K562 (cell line): ENCODE results near the gene MICAL1. TPM values are rescaled to one million over a fixed set of nuclear protein-coding genes. Genes with fewer than 3 reads are reported as not detected.

Source experiments
- CEBPG ChIP-seq, 3 experiments: fragments of 200-800 bp in 1 of 3; sonication (Bioruptor generic) in 1 of 3; sonication (generic) in 1 of 3; formaldehyde crosslinking in 1 of 3; IDR thresholded peaks in 2 of 3; conservative IDR thresholded peaks in 1 of 3; 2 replicates each; pipeline versions ENCODE4 v1.6.1 to v1.8.0; 2016 to 2022; ENCODE audit warnings: missing compliant biosample characterization in 2 of 3, missing genetic modification characterization in 2 of 3, mild to moderate bottlenecking in 1 of 3, missing genetic modification reagents in 1 of 3
- KLF10 ChIP-seq: fragments of 250-450 bp; sonication (Bioruptor Pico); IDR thresholded peaks from 2 replicates; pipeline ENCODE4 v1.6.1; 2021; ENCODE audit warnings: matching md5 sums
- NFATC3 ChIP-seq: fragments of 450-650 bp; IDR thresholded peaks from 2 replicates; pipeline ENCODE4 v1.6.1; 2017; ENCODE audit warnings: mild to moderate bottlenecking
- ZBTB9 ChIP-seq: fragments of 450-650 bp; formaldehyde crosslinking; IDR thresholded peaks from 2 replicates; pipeline ENCODE4 v1.4.0; 2020; ENCODE audit warnings: mild to moderate bottlenecking, moderate library complexity
- ZNF586 ChIP-seq: fragments of 450-650 bp; formaldehyde crosslinking; conservative IDR thresholded peaks from 2 replicates; pipeline ENCODE4 v1.4.0; 2020; ENCODE audit warnings: mild to moderate bottlenecking, moderate library complexity
- polyA plus RNA-seq, 8 experiments: library from polyadenylated mRNA; depleted of rRNA in 4 of 8; stranded (reverse) in 5 of 8; unstranded in 3 of 8; fragments of >200 nt; fragmentation: Nextera tagmentation in 2 of 8; fragmentation: Illumina TruSeq in 1 of 8; extraction: Ambion mirVana in 2 of 8; extraction: Trizol in 1 of 8; gene quantifications; 2 replicates each; pipeline versions ENCODE4 v1.2.1 to v1.2.3, GENCODE V29; 2011 to 2014; ENCODE audit warnings: inconsistent platforms in 1 of 8, missing spikeins in 1 of 8
- total RNA-seq, 7 experiments: library from RNA; depleted of rRNA in 6 of 7; stranded (reverse); fragments of >200 nt in 6 of 7; fragmentation: Illumina TruSeq in 2 of 7; extraction: Trizol in 2 of 7; gene quantifications; 2 replicates each; pipeline versions ENCODE4 v1.2.1 to v1.2.3, GENCODE V29; 2011 to 2021; ENCODE audit warnings: low replicate concordance in 1 of 7
- TF ChIP-seq, protein P1 (sequence below): fragments of 450-650 bp; IDR thresholded peaks from 2 replicates; pipeline ENCODE4 v1.6.1; 2018; ENCODE audit warnings: mild to moderate bottlenecking, low read depth; ENCODE audit not compliant: partially characterized antibody
- TF ChIP-seq, protein P2 (sequence below): fragments of 250-450 bp; sonication (Bioruptor Pico); IDR thresholded peaks from 2 replicates; pipeline ENCODE4 v1.4.0; 2020

Gene MICAL1
- total and polyA plus RNA-seq, 9 of the 15 experiments (the other 6 are each of a cell fraction or from before 2014, with no cell fraction given), result 0.07 to 15.2 (median 7.0) TPM

DNA sequence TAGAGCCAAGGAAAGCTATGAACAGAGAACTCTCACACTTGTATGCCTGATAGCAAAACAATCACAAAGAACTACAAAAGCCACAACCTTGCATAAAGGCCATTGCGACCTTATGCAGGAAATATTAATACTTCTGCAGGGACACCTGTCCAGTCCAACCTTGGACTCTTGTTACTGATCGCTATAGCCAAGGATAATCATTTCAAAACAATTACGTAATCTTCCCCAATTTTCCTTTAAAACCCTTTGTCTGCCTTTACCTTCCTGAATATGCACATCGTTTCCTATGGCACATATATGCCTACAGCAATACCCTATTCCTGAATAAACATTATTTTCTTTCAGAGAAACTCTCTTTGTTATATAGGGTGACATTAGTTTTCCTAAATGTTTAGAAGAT is 37.9 kb downstream of the MICAL1 start (continued):
- TF ChIP-seq, protein P1, sequence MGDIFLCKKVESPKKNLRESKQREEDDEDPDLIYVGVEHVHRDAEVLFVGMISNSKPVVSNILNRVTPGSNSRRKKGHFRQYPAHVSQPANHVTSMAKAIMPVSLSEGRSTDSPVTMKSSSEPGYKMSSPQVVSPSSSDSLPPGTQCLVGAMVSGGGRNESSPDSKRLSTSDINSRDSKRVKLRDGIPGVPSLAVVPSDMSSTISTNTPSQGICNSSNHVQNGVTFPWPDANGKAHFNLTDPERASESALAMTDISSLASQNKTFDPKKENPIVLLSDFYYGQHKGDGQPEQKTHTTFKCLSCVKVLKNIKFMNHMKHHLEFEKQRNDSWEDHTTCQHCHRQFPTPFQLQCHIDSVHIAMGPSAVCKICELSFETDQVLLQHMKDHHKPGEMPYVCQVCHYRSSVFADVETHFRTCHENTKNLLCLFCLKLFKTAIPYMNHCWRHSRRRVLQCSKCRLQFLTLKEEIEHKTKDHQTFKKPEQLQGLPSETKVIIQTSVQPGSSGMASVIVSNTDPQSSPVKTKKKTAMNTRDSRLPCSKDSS, result no peak
- no peak for TF ChIP-seq KLF10 (CRISPR knock-in tag)
- TF ChIP-seq CEBPG (CRISPR knock-in tag; IDR thresholded peaks at IDR 0.05), result no peak
- peak in 1 of 2 experiments; percentile 51; a peak in 1 of 4 replicates for TF ChIP-seq CEBPG (tag; conservative IDR thresholded peaks at IDR 0.05 in 1 of 2, IDR thresholded peaks at IDR 0.05 in 1 of 2)
- no peak for TF ChIP-seq ZBTB9 (CRISPR knock-in tag)
- no peak for TF ChIP-seq NFATC3
- TF ChIP-seq, protein P2, sequence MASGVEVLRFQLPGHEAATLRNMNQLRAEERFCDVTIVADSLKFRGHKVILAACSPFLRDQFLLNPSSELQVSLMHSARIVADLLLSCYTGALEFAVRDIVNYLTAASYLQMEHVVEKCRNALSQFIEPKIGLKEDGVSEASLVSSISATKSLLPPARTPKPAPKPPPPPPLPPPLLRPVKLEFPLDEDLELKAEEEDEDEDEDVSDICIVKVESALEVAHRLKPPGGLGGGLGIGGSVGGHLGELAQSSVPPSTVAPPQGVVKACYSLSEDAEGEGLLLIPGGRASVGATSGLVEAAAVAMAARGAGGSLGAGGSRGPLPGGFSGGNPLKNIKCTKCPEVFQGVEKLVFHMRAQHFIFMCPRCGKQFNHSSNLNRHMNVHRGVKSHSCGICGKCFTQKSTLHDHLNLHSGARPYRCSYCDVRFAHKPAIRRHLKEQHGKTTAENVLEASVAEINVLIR (CRISPR knock-in tag), result no peak
- no peak for TF ChIP-seq ZNF586 (CRISPR knock-in tag)
